ENCODE results near the gene LCP1.

Gene LCP1

DNA sequence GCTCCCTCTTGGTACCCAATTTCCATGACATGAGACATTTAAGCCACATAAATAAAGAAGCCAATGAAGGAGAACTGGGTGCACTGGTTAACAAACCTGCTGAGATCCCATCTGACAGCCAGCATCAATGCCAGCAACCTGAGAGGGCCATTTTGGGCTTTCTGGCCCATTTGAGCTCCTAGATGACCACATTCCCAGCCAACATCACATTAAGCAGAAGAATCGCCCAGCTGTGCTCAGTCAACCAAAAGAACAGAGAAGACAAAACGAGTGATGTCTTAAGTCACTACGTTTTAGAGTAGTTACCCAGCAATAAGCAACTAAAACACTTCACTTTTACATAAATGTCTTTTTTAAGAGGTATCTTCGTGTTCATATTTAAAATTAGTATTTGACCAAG, 21.9 kb downstream of the LCP1 start:
- no peak for DNase-seq (ENCODE audit: low read depth in 3 of 3)

DNA sequence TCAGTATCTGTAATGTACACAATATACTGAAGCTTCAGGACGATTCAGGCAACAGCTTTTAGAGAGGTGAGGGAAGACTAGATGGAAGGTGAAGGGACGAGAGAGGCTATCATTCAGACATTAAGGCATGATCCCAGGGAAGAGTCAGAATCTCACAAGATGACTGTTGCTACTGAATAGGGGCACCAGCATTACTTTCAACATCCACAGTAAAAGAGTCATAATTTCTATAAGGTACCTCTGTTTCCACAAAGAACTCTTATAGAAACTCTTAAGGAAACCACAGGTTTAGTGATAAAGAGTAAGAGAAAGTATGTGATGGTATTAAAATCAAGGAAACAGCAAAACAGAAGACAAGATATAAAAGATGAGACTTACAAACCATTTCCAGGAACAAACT, 23.0 kb downstream of the LCP1 start:
- no peak for DNase-seq (ENCODE audit: low read depth in 3 of 3)

DNA sequence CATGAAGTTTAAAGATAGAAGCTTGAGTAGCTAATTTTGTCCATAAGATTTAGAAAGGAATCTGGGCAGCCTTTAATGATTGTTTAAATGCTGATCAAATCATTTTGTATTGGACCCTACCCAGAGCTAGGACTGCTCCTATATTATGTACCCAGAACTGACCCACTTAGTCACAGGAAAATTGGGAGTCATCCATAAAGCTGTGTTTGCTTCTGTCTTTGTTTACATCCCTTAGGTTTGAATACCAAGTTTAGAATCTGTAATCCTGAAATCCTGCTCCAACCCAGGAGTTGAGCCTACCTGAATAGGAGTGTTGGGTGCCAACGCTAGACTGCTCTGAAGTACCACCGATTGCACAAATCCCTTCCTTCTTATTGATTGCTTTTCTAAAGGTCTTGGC, 23.8 kb downstream of the LCP1 start:
- DNase-seq (ENCODE audit: low read depth in 3 of 3), result no peak

DNA sequence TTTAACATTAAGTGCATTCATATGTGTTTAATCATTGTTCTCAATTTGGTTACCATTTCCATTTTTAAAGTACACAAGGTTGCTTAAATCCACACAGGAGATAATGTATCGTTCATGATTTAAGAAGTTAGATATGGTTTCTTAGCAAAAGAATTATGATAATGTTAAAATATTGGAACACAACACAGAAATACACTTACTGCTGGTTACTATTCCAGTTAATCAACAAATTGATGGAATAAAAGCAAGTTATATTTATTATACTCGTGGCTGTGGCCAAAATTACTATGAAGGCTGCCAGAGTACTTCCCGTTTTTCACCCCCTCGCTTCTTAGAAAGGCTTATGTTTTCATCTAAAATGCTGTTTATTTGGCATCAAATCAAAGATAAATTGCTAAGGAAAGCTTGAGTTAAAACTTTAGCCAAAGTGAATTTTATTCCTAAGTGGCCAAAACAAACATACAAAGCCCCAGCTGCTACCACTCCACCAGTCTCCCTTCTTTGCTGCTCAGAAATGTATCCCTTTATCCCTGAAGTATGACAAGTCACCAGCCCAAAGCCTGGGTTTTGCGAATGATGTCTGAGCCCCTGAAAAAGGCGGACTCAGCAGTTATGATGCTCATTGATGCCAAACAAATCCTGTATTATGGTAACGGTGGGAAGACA, 27.7 kb downstream of the LCP1 start:
- DNase-seq (ENCODE audit: low read depth in 3 of 3), result no peak

DNA sequence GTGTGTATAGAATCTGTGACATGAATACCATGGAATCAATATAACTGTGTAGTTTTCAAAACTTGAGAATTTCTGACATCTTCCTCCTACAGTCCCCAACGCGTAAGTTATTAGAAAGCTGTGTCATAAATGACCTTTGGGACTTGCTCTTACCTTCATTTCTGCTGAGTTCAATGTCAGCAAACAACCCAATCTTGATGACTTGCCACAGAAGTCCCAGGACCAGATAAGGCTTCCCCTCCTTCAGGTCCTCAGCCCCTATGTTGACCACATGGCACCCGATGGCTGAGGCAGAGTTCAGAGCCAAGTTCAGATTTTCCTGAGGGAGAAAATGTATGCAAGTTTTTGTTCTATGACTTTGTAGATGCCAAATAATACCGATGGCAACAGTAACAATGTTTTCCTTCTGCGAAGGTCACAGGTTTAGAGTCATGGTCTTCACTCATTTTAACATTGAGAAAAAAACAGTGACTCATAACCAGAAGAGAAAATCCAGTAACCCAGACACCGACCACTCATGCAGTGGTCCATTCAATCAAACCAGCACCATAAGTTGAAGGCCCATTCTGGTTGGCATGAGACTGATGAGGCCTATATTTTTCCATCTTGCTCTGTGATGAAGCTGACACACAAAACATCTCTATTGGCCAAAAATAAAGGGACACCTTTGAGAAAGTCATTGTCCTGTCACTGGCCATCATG, 29.2 kb downstream of the LCP1 start:
- no peak for DNase-seq (ENCODE audit: low read depth in 3 of 3)

DNA sequence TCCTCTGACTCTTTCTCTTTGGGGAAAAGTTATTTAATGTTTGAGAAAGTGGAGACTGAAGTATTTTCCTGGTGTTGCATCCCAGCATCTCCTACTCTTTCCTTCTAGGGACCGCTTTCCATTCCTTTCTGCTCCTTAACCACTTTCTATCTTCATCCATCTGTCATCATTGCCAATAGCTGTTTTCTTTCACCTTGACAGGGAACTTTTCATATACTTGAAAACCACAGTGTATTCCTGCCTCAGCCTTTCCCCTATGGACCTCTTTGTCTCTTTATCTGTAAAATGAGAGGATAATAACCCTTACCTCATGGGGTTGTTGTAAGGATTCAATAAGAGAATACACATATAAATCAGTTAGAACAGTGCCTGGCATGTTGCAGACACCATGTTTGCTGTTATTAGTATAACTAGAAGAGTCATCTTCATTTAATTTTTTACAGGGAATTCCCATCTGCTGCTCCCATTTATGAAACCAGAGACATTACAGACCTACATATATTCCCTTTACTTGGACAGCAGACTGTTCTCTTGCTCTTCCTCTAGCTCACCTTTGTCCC, 31.8 kb downstream of the LCP1 start:
- no peak for DNase-seq (ENCODE audit: low read depth in 3 of 3)

DNA sequence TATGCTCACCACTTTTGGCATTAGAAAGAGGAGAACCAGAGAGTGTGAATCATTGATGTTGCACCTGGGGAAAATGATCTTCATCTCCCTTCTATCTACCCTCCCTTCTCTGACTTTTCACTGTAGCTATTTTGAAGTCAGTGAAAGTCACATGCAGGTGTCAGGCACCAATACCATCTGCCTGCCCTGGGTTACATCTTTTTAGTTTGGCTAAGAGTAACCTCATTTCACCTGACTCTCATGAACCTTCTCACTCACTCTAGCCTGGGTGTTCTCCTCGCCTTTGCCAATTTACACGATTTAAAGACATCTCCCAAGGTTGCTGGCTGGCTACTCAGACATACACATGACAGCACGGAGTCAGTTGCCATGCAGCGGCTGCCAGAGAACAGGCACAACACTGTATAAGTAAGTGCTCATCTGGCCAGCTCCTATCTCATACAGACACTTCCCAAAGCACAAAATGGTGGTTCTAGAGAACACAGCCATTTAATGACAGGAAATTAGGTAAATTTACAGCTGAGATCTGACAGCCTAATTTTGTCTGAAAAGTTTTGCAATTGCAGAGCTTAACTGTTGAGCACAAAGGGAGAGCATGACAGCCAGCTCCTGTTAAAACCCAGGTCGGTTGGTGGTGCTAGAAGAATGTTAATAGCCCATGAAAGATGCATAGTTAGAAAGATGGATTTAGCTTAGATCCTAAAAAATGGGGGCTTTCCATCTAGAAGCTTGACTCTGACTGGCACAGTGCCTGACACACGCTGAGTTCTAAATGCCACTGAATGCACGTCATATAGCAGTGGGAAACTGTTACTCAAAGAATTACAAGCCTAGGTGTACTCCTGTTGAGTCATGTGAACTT, 32.5 kb downstream of the LCP1 start:
- DNase-seq (ENCODE audit: low read depth in 3 of 3), result no peak

DNA sequence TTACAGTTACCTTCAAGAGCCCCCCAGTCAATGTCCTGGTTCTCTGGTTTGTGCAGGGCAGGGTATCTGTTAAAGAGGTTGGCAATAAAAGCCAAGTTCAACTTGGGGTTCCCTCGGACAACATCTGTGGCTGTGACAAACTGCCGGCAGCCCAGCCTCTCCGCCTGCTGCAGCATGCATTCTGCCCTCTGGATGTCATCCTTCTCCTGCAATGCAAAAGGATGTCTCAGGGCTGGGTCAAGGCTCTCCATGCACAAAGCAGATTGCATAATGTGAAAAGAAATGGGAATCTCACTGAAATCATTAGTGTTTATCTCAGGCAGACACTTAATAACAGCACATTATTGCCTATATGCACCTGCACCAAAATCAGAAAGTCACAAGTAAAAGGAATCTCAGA, 35.1 kb downstream of the LCP1 start:
- DNase-seq (ENCODE audit: low read depth in 3 of 3), result no peak

DNA sequence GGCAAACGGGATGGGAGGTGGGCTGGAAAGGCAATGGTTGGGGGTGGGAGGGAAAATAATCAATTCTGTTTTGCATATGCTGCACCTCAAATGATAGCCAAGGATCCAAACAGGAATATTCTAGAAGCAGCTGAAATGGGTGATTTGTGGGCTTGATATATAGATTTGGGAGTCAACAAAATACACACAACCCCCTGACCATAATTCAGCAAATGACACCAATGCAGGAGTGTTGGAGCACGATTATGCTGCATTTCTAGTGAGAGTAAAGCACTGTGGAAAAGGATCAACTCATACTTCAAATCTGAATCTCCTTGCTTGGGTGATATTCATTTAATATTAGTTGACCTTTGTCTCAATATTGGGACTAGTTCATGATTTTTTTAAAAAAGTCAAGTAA, 36.0 kb downstream of the LCP1 start:
- no peak for DNase-seq (ENCODE audit: low read depth in 3 of 3)

DNA sequence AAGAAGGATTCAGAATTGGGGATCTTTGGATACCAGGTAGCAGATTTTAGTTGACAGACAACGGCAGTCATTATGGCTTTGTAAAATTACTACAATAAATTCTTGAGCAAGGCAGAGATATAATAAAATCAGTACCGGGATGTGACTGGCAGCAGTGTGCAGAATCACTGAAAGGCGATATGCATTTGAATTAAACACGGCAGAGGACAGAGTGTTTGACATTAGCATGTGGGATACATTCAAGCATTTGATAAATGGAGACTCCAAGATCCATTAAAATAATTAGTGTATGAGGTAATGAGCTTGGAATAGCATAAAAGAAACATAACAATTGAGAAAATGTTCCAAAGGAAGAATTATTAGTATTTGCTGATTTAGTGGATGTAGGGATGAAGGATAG, 36.8 kb downstream of the LCP1 start:
- no peak for DNase-seq (ENCODE audit: low read depth in 3 of 3)

DNA sequence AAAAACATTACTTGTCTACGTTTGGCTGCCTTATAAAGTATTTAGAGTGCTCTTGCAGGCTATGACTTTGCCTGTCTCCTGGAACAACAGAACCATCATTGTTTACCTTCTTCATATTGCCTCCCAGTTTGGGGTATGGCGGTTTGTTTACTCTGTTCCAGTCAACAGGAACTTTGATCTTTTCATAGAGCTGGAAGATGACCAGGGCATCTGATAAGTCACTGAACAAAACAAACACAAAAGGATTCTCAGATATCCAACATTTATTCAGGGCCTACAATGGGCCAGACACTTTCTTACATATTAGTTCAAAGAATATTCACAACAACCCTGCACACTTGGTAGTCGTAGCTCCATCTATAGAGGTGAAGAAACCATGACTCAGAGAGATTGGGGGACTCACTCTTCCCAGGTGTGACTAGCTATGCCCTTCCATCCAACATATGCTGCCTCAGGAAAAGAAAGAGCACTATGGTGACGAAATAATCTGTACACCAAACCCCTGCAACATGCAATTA, 38.7 kb downstream of the LCP1 start:
- no peak for DNase-seq (ENCODE audit: low read depth in 3 of 3)

DNA sequence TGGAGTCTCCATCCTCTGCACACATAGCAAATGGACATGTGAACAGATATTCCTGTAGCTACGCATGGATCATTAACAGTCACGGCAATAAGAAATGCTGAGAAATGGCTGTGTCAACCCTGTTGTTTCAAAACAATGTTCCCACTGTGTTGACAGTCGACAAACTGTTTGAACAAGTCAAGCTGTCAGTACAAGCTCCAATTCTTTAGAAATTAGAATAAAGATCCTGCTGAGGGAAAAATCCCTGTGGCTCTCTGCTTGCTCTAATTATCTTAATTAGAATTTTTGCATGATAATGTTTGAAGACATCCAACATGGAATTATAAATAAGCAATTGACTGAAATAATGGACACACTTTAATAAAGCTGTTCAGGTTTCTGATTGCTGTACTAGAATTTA, 39.2 kb downstream of the LCP1 start:
- DNase-seq (ENCODE audit: low read depth in 3 of 3), result no peak

DNA sequence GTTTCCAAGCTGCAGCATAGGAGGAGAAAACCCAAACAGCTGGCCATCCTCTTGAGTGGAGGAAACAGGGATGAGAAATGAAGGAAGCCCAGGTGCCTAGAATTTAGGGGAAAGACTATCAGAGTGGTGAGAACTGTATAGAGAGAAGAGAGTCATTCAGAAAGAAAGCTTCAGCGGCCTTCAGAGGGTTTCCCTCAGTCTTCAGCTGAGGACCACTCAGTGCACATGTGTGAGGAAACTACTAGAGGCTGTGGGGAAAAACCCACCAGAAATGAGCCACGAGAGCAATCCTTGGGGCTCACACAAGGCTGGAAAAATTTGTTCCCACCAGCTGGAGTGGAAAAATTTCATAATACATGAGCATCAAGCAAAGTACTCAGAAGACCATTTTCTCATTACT, 41.9 kb downstream of the LCP1 start:
- no peak for DNase-seq (ENCODE audit: low read depth in 3 of 3)

DNA sequence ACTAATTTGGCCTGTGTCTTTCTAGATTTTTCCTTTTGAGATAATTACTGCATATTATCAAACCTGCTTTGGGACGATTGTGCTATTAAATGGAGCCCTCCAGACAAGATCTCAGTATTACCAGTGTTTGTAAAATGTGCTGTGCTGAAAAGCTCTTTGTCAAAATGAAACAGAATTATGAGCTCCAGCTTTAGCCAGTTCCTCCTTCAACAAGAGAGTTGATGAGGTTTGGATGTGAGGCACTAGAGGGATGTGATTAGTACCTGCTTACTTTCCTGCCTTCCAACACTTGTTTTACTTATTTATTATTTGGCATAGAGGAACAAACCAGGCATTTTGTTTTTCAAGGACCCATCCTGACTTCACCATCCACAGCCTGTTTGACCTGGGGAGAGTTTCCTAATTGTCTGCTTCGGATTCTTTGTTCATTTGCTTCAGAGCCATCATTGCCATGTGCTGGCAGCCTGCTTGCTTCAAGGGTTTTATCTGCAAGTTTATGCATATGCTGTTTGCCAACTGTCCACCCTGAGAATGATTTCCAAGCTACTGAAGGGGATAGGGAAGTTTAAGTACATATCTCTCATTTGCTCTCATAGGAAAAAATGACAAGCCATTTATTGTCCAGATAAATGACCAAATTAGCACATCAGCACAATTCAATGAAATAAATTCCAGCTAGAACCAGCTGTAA, 44.2 kb downstream of the LCP1 start:
- no peak for DNase-seq (ENCODE audit: low read depth in 3 of 3)

DNA sequence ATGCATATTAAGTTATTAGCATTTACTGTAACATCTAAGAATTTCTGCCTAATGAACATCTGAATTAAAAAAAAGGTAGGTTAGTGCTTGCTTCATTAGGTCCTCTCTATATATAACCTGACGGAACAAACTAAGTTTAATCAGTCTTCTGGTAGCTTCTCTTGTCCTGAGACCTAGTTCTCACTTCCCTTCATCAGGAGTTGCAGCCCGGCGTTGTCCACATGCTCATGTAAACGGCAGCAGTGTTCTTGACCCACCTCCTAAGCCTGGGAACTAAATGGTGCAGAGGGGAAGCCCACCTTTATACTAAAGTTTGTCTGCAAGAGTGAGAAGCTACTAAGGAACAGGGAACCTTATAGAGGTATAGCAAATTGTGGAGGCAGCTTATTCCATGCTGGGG, 45.3 kb downstream of the LCP1 start:
- DNase-seq (ENCODE audit: low read depth in 3 of 3), result no peak

DNA sequence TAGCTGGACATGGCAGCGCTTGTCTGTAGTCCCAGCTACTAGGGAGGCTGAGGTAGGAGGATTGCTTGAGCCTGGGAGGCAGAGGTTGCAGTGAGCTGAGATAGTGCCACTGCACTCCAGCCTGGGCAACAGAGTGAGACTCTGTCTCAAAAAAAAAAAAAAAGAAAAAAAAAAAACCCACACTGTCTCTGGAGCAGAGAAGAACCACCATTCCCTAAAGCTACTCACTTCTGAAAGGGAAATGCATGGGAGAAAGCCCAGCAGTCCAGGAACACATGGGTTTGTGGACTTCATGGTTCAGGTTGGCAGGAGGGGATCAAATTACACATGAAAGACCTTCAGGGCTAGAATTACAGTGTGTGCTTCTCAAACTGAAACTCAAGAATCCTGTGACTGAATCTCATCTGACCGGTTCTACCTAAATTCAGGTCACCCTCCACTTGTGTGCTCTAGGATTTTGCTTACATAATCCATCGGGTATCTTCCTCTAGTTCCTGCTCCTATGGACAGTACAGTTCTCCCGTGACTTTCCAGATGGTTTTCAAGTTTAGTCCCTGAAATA, 46.9 kb downstream of the LCP1 start:
- no peak for DNase-seq (ENCODE audit: low read depth in 3 of 3)

DNA sequence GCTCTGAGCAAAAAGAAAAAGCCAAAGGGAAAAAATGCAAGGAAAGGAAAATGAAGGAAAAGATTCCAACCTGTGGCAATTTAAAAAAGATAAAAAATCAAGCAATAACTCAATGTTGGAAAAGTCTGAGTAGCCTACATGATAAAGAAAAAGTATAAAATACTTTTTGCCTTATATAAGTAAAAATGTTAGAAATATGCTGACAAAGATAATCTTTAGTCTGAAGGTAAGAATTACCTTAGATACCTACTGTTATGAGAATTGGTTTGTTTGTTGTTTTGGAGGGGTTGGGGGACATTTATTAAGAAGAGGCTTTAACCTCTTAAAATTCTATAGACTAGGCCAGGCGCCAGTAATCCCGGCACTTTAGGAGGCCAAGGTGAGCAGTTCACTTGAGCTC, 47.5 kb downstream of the LCP1 start:
- DNase-seq (ENCODE audit: low read depth in 3 of 3), result no peak

DNA sequence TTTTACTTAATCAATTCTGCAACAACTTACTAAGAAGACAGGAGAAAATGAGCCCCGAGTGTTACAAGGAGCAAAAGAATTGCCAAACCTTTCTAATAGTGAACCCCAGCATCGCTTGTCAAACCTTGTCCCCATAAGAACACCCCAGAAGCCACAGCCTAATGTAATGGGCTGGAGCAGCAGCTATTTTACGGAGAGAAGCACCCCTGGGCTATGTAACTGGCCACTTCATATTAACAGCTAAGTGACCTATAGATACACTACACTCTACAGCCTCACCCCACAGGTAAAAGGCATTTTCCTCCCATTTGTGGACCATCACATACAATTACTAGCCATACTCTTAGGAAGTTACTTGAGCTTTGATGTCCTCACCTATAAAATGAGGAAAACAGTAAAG, 49.9 kb downstream of the LCP1 start:
- DNase-seq (ENCODE audit: low read depth in 3 of 3), result no peak

DNA sequence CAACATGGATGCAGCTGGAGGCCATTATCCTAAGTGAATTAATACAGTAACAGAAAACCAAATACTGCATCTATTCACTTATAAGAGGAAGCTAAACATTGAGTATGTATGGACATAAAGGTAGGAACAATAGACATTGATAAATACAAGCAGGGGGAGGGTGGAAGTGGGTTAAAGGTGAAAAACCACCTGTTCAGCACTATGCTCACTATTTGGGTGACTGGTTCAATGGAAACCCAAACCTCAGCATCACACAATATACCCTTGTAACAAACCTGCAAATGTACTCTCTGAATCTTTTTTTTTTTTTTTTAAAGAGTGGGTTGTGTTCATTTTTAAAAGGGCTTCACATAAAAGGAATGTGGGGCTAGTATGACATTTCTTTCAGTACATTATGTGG, 50.3 kb downstream of the LCP1 start:
- DNase-seq (ENCODE audit: low read depth in 3 of 3), result no peak

DNA sequence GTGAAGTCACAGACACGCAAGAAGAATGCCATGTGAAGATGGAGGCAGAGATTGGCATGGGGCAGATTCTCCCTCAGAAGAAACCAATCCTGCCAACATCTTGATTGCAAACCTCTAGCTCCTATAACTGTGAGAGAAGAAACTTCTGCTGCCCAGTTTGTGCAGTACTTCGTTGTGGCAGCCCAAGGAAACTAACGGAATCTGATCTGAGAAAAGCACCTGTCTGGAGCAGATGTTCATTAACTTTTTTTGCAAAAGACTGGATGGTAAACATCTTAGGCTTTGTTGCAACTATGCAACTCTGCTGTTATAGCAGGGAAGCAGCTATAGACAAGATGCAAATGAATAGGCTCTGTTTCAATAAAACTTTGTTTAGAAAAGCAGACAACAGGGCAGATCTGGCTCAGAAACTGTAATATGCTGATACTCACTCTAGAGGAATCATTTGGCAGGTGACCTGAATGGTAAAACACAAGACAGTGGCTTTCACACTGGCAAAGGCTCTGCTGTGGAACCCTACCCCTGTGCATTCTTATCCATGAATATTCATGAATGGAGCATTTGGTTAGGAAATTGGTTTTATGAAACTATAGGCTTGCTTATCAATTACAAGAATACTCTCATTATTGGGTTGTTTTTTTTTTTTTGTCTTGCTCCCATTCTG, 51.9 kb downstream of the LCP1 start:
- no peak for DNase-seq (ENCODE audit: low read depth in 3 of 3)

DNA sequence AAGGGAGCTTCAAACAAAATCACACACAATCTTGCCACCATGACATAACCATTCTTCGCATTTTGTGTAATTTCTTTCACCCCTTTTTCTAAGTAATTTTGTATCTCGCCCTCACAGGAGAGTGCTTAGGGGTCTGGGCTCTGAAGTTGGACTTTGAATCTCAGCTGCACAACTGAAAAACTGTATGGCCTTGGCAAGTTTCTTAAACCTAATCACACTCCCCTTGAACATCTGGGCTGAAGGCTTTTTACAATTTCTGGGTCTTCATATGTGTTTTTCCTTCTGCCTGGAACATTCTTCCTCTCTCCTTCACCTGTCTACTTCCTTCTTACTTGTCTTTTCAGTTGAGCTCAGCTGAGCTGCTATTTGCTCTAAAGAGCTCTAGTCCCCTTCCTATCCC, 52.9 kb downstream of the LCP1 start:
- DNase-seq (ENCODE audit: low read depth in 3 of 3), result no peak
